NCI-H187 (cell line): Measurements from ENCODE around the gene NR6A1.

Source experiments
- DNase-seq, 2 experiments: peaks; one replicate each; lab custom pipeline; 2025; lab: John Stamatoyannopoulos, UW

Gene NR6A1

GRCh38 chr9:124526174-124526573 lies 244.9 kb downstream of the NR6A1 start:
- no peak for DNase-seq

GRCh38 chr9:124522121-124523098 lies 248.7 kb downstream of the NR6A1 start:
- DNase-seq = no peak

- DNase-seq = no peak
These were observed 250.0 kb downstream of the NR6A1 start for GRCh38 chr9:124521142-124521541.

GRCh38 chr9:124520206-124520596 lies 250.9 kb downstream of the NR6A1 start:
- DNase-seq = no peak

- no peak for DNase-seq
These were observed 253.0 kb downstream of the NR6A1 start for GRCh38 chr9:124518116-124518515.

GRCh38 chr9:124517600-124517999 lies 253.5 kb downstream of the NR6A1 start:
- no peak for DNase-seq

GRCh38 chr9:124514874-124515273 lies 256.2 kb downstream of the NR6A1 start:
- no peak for DNase-seq

- no peak for DNase-seq
These were observed 257.0 kb downstream of the NR6A1 start for GRCh38 chr9:124514125-124514524.

GRCh38 chr9:124513376-124513994 lies 257.6 kb downstream of the NR6A1 start:
- no peak for DNase-seq

GRCh38 chr9:124512806-124513204 lies 258.3 kb downstream of the NR6A1 start:
- DNase-seq = no peak

GRCh38 chr9:124511891-124512805 lies 259.0 kb downstream of the NR6A1 start:
- no peak for DNase-seq

GRCh38 chr9:124511426-124511840 lies 259.7 kb downstream of the NR6A1 start:
- no peak for DNase-seq

GRCh38 chr9:124510650-124511425 lies 260.3 kb downstream of the NR6A1 start:
- no peak for DNase-seq

GRCh38 chr9:124507880-124508423 lies 263.2 kb downstream of the NR6A1 start:
- DNase-seq = no peak

GRCh38 chr9:124506931-124507879 lies 263.9 kb downstream of the NR6A1 start, which contains the start of gene NR5A1:
NR5A1 (minus strand) TSS chr9:124507399; CDS start chr9:124503395, 4,004 bp downstream.
- DNase-seq = no peak

- DNase-seq = no peak
These were observed 264.7 kb downstream of the NR6A1 start for GRCh38 chr9:124506433-124506832.

- DNase-seq = no peak
These were observed 265.2 kb downstream of the NR6A1 start for GRCh38 chr9:124505901-124506346.

- no peak for DNase-seq
These were observed 265.9 kb downstream of the NR6A1 start for GRCh38 chr9:124505006-124505900.
